Ectodermal cell (in vitro differentiated cells): Measurements from ENCODE around the gene NGLY1.

Experiments
- H3K27ac ChIP-seq: 2 replicates; pipeline ENCODE4 v1.7.0; 2013; ENCODE audit warnings: mild to moderate bottlenecking, low read depth, low read length; ENCODE audit not compliant: insufficient read depth, poor library complexity, severe bottlenecking
- H3K27me3 ChIP-seq: 2 replicates; pipeline ENCODE4 v1.7.0; 2013; ENCODE audit warnings: mild to moderate bottlenecking, low read length; ENCODE audit not compliant: insufficient read depth, control insufficient read depth, poor library complexity, severe bottlenecking
- H3K36me3 ChIP-seq: one replicate; pipeline ENCODE4 v1.7.0; 2013; ENCODE audit warnings: low read length; ENCODE audit not compliant: control insufficient read depth, insufficient read depth
- H3K4me1 ChIP-seq: one replicate; pipeline ENCODE4 v1.7.0; 2013; ENCODE audit warnings: low read length; ENCODE audit not compliant: control insufficient read depth, insufficient read depth
- H3K4me3 ChIP-seq: 2 replicates; pipeline ENCODE4 v1.7.0; 2013; ENCODE audit warnings: low read depth, low read length, control low read depth; ENCODE audit not compliant: insufficient read depth
- H3K9me3 ChIP-seq: 2 replicates; pipeline ENCODE4 v1.7.0; 2013; ENCODE audit warnings: mild to moderate bottlenecking, low read length, moderate library complexity; ENCODE audit not compliant: control insufficient read depth
- WGBS, 2 experiments: methylation state at CpG; one replicate each; pipeline ENCODE4 v1.1.7; 2013; ENCODE audit warnings: missing lambda C conversion rate in 2 of 2; 5-methylcytosine and 5-hydroxymethylcytosine counted together

NGLY1 gene

GRCh38 chr3:25689226-25689625 is 94.0 kb downstream of the NGLY1 start:
- no peak overlapping the region for H3K27ac ChIP-seq
- 91 to 96% methylated on average over 3 of the region's 3 CpGs for WGBS, 2 experiments
- H3K27me3 ChIP-seq: no peaks in the 10 kb centered on the region
- no peak overlapping the region for H3K4me3 ChIP-seq
- no peaks in the 10 kb centered on the region for H3K9me3 ChIP-seq
- H3K4me1 ChIP-seq: no peaks in the 10 kb centered on the region
- H3K36me3 ChIP-seq: no peaks in the 10 kb centered on the region

- H3K9me3 ChIP-seq: no peaks in the 10 kb centered on the region
- WGBS, 2 experiments: 91 to 94% methylated on average over 1 of the region's 1 CpG
- H3K27me3 ChIP-seq: no peaks in the 10 kb centered on the region
- no peaks in the 10 kb centered on the region for H3K36me3 ChIP-seq
- no peaks in the 10 kb centered on the region for H3K4me1 ChIP-seq
- no peak overlapping the region for H3K4me3 ChIP-seq
- H3K27ac ChIP-seq: no peak overlapping the region
Observed at GRCh38 chr3:25687742-25688141, 95.5 kb downstream of the NGLY1 start.

- H3K27ac ChIP-seq: no peak overlapping the region
- no peaks in the 10 kb centered on the region for H3K36me3 ChIP-seq
- H3K4me3 ChIP-seq: no peak overlapping the region
- no peaks in the 10 kb centered on the region for H3K4me1 ChIP-seq
- no peaks in the 10 kb centered on the region for H3K27me3 ChIP-seq
- WGBS, 2 experiments: 95 to 97% methylated on average over 23 of the region's 23 CpGs
- H3K9me3 ChIP-seq: no peaks in the 10 kb centered on the region
Observed at GRCh38 chr3:25686766-25687165, 96.5 kb downstream of the NGLY1 start.

- H3K4me1 ChIP-seq: no peaks in the 10 kb centered on the region
- no peaks in the 10 kb centered on the region for H3K36me3 ChIP-seq
- no peaks in the 10 kb centered on the region for H3K9me3 ChIP-seq
- WGBS, 2 experiments: 93% methylated on average over 1 of the region's 2 CpGs; no CpG with 5 or more reads in 1 of the 2 experiments
- no peaks in the 10 kb centered on the region for H3K27me3 ChIP-seq
- H3K4me3 ChIP-seq: no peak overlapping the region
- no peak overlapping the region for H3K27ac ChIP-seq
Observed at GRCh38 chr3:25683882-25684281, 99.4 kb downstream of the NGLY1 start.

- Histone ChIP-seq H3K27me3 (no peaks in the 10 kb centered on the region), H3K4me3 (no peak overlapping the region), H3K27ac (no peak overlapping the region), H3K4me1 (no peaks in the 10 kb centered on the region), H3K36me3 (no peaks in the 10 kb centered on the region), H3K9me3 (no peaks in the 10 kb centered on the region)
- WGBS, 2 experiments: no CpG with 5 or more reads among the region's 1 CpG
Observed at GRCh38 chr3:25683410-25683809, 99.8 kb downstream of the NGLY1 start.

GRCh38 chr3:25679642-25680302 is 103.5 kb downstream of the NGLY1 start:
- Histone ChIP-seq H3K4me3 (no peak overlapping the region), H3K27me3 (no peaks in the 10 kb centered on the region), H3K36me3 (no peaks in the 10 kb centered on the region), H3K4me1 (no peaks in the 10 kb centered on the region), H3K27ac (no peak overlapping the region), H3K9me3 (no peaks in the 10 kb centered on the region)
- WGBS, 2 experiments: 97 to 98% methylated on average over 4 to 6 of the region's 6 CpGs

- no peaks in the 10 kb centered on the region for H3K9me3 ChIP-seq
- no CpG with 5 or more reads among the region's 2 CpGs for WGBS, 2 experiments
- no peaks in the 10 kb centered on the region for H3K27me3 ChIP-seq
- no peaks in the 10 kb centered on the region for H3K36me3 ChIP-seq
- no peaks in the 10 kb centered on the region for H3K4me1 ChIP-seq
- H3K4me3 ChIP-seq: no peak overlapping the region
- no peak overlapping the region for H3K27ac ChIP-seq
Observed at GRCh38 chr3:25679166-25679565, 104.1 kb downstream of the NGLY1 start.

- H3K27me3 ChIP-seq: no peaks in the 10 kb centered on the region
- no peaks in the 10 kb centered on the region for H3K4me1 ChIP-seq
- no peak overlapping the region for H3K4me3 ChIP-seq
- H3K27ac ChIP-seq: no peak overlapping the region
- no peaks in the 10 kb centered on the region for H3K9me3 ChIP-seq
- no peaks in the 10 kb centered on the region for H3K36me3 ChIP-seq
Observed at GRCh38 chr3:25678581-25678980, 104.7 kb downstream of the NGLY1 start.

GRCh38 chr3:25677121-25677520 is 106.1 kb downstream of the NGLY1 start:
- 89 to 93% methylated on average over 2 of the region's 2 CpGs for WGBS, 2 experiments
- Histone ChIP-seq H3K9me3 (no peaks in the 10 kb centered on the region), H3K4me3 (no peak overlapping the region), H3K27ac (no peak overlapping the region), H3K27me3 (no peaks in the 10 kb centered on the region), H3K36me3 (no peaks in the 10 kb centered on the region), H3K4me1 (no peaks in the 10 kb centered on the region)

- H3K4me3 ChIP-seq: no peak overlapping the region
- no peaks in the 10 kb centered on the region for H3K36me3 ChIP-seq
- H3K27ac ChIP-seq: no peak overlapping the region
- no peaks in the 10 kb centered on the region for H3K4me1 ChIP-seq
- H3K9me3 ChIP-seq: no peaks in the 10 kb centered on the region
- 98 to 100% methylated on average over 2 of the region's 2 CpGs for WGBS, 2 experiments
- no peaks in the 10 kb centered on the region for H3K27me3 ChIP-seq
Observed at GRCh38 chr3:25674670-25675069, 108.6 kb downstream of the NGLY1 start.
